ENCODE results near the gene CEACAM18.
"Not testable (repeated sequence)": the region's sequence is repeated elsewhere in the genome, so short reads cannot be mapped to it uniquely, and the experiment has no call there.

The CEACAM18 gene

GRCh38 chr19:51500931-51501330, 22.6 kb downstream of the CEACAM18 start:
- not testable (repeated sequence) for DNase-seq

GRCh38 chr19:51501594-51502263, 23.4 kb downstream of the CEACAM18 start, which contains the start of gene SIGLEC12:
SIGLEC12 (minus strand) TSS chr19:51501800; CDS start chr19:51501733, 67 bp downstream.
- DNase-seq = peak in 1 of 5 donors; percentile 52

- no peak for DNase-seq
These were observed 25.0 kb downstream of the CEACAM18 start for GRCh38 chr19:51503286-51503817.

GRCh38 chr19:51503896-51504295, 25.6 kb downstream of the CEACAM18 start:
- no peak for DNase-seq

- DNase-seq = no peak
These were observed 27.6 kb downstream of the CEACAM18 start for GRCh38 chr19:51505904-51506303.

- no peak for DNase-seq
These were observed 28.9 kb downstream of the CEACAM18 start for GRCh38 chr19:51507192-51507591.

- DNase-seq = no peak
These were observed 29.3 kb downstream of the CEACAM18 start for GRCh38 chr19:51507640-51508058.

- DNase-seq = no peak
These were observed 29.9 kb downstream of the CEACAM18 start for GRCh38 chr19:51508059-51508733.

- DNase-seq = no peak
These were observed 31.7 kb downstream of the CEACAM18 start for GRCh38 chr19:51509823-51510660.

- DNase-seq = peak in 1 of 5 donors; percentile 8
These were observed 33.0 kb downstream of the CEACAM18 start for GRCh38 chr19:51511353-51511752.

GRCh38 chr19:51513968-51514367, 35.6 kb downstream of the CEACAM18 start:
- DNase-seq = no peak

- DNase-seq = peak in 2 of 5 donors; percentile 16 to 49
These were observed 36.6 kb downstream of the CEACAM18 start for GRCh38 chr19:51514866-51515481.

GRCh38 chr19:51520728-51521127, 42.4 kb downstream of the CEACAM18 start:
- no peak for DNase-seq

GRCh38 chr19:51521357-51521756, 43.0 kb downstream of the CEACAM18 start:
- DNase-seq = no peak

GRCh38 chr19:51521781-51522180, 43.4 kb downstream of the CEACAM18 start:
- no peak for DNase-seq

- no peak for DNase-seq
These were observed 46.4 kb downstream of the CEACAM18 start for GRCh38 chr19:51524666-51525264.

GRCh38 chr19:51525651-51526050, 47.3 kb downstream of the CEACAM18 start:
- DNase-seq = no peak

- DNase-seq = no peak
These were observed 51.0 kb downstream of the CEACAM18 start for GRCh38 chr19:51529301-51529700.

GRCh38 chr19:51530616-51531015, 52.3 kb downstream of the CEACAM18 start:
- DNase-seq = no peak

GRCh38 chr19:51531349-51532315, 53.3 kb downstream of the CEACAM18 start, which contains the start of gene SIGLEC6:
SIGLEC6 (minus strand) TSS chr19:51531670; CDS start chr19:51531648, 22 bp downstream.
- no peak for DNase-seq

GRCh38 chr19:51535535-51535934, 57.2 kb downstream of the CEACAM18 start:
- no peak for DNase-seq
